Brain pericyte (primary cell): Measurements from ENCODE around the gene ABLIM3.

Experiments
- DNase-seq: peaks from one replicate; pipeline ENCODE4 v3.0.0-alpha.2; 2012; ENCODE audit warnings: low read depth, low spot score

Gene ABLIM3

GRCh38 chr5:149309354-149309753, 168.1 kb downstream of the ABLIM3 start:
- no peak for DNase-seq
